ENCODE data around the gene PBX4.

DNA sequence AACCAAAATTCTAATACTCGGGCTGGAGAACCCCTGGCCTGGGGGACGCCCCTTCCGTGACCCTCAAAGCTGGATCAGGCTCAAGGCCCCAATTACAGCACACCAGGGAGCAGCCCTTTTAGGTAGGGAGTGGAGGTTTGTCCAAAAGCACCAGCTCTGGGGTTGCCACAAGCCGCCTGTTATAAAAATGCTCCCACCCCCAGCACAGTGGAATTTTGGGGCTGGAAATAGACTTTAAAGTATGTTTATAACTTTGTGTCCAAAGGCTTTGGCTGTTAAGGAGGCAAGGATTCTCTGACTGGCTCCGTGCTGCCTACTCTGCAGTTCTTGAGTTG is 25.5 kb upstream of the PBX4 start:
- TF ChIP-seq POLR2A (IDR thresholded peaks at IDR 0.05; ENCODE audit: low read depth, low read length) = no peak
- TF ChIP-seq POLR2AphosphoS5 (IDR thresholded peaks at IDR 0.05; ENCODE audit: low read depth, low read length) = no peak
- no peak for TF ChIP-seq TAF1 (IDR thresholded peaks at IDR 0.05; ENCODE audit: borderline replicate concordance, low read depth, low read length)
